HG02973 (cell line): ENCODE results near the gene GKN2.

Source experiments
- ATAC-seq: cut with Tn5 transposase; IDR thresholded peaks from one replicate; pipeline ENCODE4 v1.9.1; 2021; ENCODE audit warnings: moderate library complexity; ENCODE audit not compliant: unreplicated experiment

GKN2 gene

GRCh38 chr2:68952887-68953521 lies at the start of gene GKN2:
Gene GKN2 (minus strand): TSS chr2:68952893. CDS start chr2:68952861, 32 bp downstream.
- ATAC-seq, result no peak

DNA sequence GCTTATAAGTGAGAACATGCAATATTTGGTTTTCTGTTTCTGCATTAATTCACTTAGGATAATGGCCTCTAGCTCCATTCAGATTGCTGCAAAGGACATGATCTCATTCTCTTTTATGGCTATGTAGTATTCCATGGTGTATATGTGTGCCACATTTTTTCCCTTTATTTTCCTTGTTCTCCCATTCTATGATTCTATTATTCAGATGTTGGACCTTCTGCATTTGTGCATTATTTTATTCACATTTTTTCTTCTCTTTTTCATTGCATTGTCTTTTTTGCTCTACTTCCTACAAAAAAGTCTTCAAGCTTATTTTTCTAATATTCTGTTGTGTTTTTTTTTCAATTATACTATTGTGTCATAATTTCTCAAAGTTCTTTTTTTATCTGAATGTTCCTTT lies 49.2 kb upstream of the GKN2 start:
- no peak for ATAC-seq

DNA sequence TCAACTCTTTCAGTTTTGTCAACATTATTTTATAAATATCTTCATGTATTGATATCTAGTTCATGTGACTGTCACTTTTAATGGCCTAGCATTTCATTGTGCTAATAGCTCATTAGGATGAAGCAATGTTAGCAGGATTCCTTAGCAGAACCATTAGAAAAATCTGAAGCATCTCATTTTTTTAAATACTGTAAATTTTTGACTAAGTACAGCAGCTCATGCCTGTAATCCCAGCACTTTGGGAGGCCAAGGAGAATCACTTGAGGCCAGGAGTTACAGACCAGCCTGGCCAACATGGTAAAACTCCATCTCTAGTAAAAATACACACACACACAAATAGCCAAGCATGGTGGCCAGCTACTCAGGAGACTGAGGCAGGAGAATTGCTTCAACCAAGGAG lies 44.7 kb upstream of the GKN2 start:
- ATAC-seq, result no peak

DNA sequence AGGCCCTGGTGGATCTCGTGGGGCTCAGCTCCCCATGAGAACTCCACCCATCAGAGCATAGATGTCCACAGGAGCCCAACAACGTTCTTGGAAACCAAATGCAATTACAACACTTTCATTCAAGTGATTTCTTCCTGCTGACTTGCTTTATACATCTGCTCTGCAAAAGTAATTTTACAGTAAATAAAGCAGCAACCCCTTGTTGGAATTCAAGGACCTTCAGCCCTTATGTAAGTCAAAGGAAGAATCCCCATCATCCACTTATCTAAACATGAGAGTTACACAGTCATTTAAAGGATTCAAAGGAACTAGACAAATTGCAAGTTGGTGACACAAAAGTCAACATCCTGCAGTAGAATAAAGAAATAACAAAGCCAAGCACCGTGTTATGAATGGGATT lies 43.2 kb upstream of the GKN2 start:
- ATAC-seq, result no peak

DNA sequence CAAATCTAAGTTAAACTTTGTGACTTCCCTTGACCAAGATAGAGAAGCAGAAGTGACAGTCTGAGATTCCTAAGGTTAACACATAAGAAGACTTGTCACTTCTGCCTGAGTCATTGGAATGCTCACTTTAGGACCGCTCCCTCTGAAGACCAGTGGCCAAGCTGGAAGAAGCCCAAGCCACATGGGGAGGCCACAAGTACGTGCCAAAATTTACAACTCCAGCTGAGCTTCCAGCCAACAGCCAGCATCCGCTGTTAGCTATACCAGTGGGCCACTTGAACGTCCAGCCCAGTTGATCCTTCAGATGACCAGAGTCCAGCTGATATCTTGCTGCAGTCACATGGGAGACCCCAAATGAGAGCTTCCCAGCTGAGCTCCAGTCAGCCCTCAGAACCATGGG lies 42.2 kb upstream of the GKN2 start:
- ATAC-seq, result no peak

- no peak for ATAC-seq
Observed at GRCh38 chr2:68993660-68994059, 41.0 kb upstream of the GKN2 start.

GRCh38 chr2:68992933-68993332 lies 40.2 kb upstream of the GKN2 start:
- ATAC-seq, result no peak

- no peak for ATAC-seq
Observed at GRCh38 chr2:68992341-68992740, 39.6 kb upstream of the GKN2 start.

DNA sequence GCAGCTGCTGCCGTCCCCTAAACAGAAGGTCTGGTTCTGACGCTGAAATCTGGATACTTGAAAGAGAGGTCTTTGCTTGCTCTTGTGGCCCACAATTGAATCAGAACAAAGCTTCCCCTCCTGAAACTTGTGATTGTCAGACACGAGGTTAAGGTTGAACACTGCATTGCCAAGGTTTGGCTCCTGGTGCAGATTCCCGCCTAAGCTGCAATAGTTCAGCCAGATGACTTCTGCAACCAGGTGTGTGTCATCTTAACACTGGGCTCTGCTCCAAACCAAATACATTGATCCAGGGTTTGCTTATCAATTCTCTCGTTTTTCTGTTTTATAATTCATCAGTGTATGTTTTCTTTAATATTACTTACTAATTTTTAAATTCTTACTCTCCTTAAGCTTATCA lies 36.3 kb upstream of the GKN2 start:
- no peak for ATAC-seq

- no peak for ATAC-seq
Observed at GRCh38 chr2:68987021-68987503, 34.4 kb upstream of the GKN2 start.

DNA sequence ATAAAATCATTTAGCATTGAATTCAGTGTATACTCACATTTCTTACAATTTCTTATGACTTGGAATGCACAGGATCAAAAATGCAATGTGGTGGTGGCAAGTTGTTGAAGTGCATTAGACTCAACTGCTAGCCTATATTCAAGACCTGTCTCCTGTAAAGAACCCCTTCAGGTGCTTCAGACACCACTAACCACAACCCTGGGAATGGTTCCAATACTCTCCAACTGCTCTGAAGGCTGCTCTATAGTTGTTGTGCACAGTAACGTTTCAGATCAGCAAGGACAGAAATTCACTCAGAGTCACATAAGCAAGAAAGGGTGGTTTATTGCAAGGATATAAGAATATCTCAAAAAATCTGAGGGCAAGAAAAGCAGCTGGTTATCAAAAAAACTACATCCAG lies 28.3 kb upstream of the GKN2 start:
- ATAC-seq, result no peak

DNA sequence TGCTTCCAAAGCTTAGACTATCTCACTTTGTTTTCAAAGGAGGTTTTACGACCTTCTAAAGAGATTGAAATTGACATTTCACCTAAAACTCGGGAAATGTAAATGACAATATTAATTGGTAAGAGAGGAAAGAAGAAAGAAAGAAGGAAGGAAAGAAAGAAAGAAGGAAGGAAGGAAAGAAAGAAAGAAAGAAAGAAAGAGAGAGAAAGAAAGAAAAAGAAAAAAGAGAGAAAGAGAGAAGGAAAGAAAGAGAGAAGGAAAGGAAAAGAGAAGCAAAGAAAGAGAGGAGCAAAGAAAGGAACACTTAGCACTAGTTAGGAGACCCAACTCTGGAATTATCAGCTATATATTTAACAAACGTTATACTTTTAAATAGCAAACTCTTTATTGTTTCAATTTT lies 25.4 kb upstream of the GKN2 start:
- no peak for ATAC-seq

- ATAC-seq, result no peak
Observed at GRCh38 chr2:68977453-68977852, 24.8 kb upstream of the GKN2 start.

DNA sequence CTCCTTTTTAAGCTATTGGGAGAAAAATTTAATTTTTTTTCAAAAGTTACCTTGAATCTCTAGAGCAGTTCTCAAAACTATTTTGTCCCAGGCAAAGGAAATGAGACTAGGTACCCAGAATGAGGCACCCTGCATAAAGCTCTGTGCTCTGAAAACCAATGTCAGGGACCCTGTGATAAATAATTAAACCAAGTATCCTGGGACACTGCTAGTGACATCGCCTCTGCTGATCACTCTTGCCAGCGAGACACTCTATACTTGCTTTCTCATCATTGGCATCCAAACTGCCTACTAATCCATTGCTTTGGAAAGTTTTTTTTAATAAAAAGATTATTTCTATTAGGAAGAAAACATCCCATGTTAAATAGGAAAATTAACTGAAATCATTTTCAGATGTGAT lies 23.2 kb upstream of the GKN2 start:
- ATAC-seq, result no peak

DNA sequence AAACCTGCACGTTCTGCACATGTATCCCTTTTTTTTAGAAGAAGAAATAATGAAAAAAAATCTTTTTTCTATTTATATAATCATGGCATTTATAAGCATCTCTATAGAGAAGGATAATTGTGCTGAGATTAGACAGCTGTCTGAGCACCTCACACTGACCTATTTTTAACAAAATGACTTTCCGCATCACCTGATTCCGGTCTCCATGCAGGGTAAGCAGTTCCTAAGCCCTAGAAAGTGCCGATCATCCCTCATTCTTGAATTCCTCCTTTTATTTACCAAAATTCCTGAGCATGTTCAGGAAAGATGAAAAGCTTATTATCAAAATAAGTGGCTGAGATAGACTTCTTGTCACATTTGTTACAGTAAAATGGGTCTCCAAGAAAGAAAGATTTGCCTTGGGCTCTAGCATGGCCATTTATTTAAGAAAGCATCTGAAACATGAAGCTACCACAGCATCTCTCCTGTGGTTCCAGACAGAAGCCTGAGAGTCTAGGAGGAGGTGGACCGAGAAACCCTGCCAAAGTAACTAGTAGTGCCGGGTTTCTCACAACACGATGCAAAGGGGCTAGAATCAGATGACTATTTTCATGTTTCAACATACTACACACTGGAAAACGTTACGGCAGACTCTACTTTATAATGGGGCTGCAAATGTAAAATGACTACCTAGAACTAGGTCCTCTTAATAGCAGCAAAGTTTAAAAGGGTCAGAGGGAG lies 22.4 kb upstream of the GKN2 start:
- no peak for ATAC-seq

GRCh38 chr2:68974251-68974650 lies 21.6 kb upstream of the GKN2 start, which contains the start of gene GKN1:
Gene GKN1 (plus strand): TSS chr2:68974636. CDS start chr2:68974678, 42 bp downstream.
- no peak for ATAC-seq

DNA sequence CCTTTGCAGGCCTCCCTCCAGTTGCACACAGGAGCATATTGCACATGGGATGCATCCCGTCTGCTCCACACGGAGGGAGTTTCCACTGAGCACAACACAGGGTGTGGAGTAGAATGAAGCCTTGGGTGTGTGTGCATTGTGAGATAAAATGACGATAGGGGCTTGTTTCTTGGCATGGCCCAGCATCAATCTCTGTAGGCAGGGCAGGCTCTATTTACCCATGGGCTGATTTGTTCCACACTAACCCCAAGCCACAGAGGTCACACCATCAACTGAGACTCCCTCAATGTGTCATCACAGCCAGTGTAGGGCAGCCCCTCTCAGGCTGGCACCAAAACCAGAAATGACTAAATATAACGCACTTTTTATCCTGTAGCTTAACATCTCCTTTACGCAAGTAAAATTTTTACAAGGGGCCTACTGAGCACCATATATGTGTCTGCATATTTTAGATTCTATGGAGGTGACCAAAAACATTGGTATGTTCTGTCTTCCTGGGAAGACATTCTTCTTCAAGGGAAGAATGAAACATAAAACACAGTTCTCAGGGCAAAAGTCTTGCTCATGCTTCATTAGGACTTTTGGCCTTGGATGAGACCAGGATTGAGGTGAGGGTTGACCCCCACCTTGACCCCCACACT lies 19.0 kb upstream of the GKN2 start:
- ATAC-seq, result no peak

- ATAC-seq, result no peak
Observed at GRCh38 chr2:68970566-68971265, 18.0 kb upstream of the GKN2 start.

DNA sequence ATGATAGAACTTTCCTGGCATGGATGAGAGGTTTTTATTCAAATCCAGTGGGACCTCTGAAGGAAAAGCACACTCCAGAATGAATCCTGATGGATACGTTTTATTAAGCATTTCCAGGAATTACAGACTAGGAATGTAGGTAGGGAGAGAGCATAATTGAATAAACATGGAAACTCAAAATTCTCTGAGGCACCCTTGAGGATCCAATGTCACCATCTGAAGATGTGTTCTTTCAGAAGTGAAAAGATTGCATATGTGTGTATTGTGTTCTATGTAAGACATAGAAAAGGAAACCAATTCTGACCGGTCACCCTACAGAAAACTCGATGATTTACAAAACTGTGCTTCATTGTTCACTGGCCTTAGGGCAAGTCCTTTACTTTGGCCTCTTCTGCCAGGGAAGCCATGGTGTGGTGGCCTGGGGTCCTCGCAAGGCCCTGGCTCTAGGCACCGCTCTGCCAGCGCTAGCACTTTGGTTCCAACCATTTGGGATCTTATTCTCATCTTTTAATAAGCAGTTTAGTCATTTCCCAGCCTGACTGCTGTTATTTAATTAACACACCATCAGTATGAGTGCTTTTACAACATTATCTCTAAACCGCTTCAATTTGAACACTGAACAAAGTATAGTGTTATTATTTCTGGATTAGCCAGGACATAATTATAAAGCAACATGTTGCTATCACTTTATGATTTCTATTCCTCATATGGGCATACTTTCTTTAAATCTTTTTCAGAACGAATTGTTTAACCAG lies 17.2 kb upstream of the GKN2 start:
- ATAC-seq, result no peak

DNA sequence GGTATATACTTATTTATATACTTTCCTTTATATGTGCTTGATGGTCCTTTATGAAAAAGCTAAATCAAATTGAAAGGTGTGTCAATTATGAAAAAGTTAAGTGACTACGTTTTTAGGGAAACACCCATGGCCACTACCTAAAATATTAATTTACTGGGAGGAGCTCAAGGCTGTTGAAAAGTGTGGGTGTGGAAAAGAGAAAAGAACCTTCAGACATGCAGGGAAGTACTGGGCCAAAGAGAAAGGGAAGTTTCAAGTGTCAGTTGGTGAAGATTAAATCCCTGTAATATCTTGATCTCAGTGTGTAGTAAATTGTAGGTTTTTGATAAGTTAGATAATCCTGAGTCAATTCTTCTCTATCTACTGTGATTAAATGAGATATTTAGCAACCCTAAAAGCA lies 15.5 kb upstream of the GKN2 start:
- no peak for ATAC-seq

- ATAC-seq, result no peak
Observed at GRCh38 chr2:68964282-68964681, 11.6 kb upstream of the GKN2 start.
